HG03342 (cell line): ENCODE measurements around the gene NRF1.

Experiments used
- ATAC-seq: cut with Tn5 transposase; IDR thresholded peaks from one replicate; pipeline ENCODE4 v1.9.1; 2021; ENCODE audit warnings: mild to moderate bottlenecking, moderate library complexity; ENCODE audit not compliant: unreplicated experiment

Gene NRF1

GRCh38 chr7:129799350-129799955 lies 187.9 kb downstream of the NRF1 start:
- ATAC-seq = no peak

GRCh38 chr7:129800901-129801300 lies 189.4 kb downstream of the NRF1 start:
- no peak for ATAC-seq

- no peak for ATAC-seq
Measured at GRCh38 chr7:129801882-129802281, 190.4 kb downstream of the NRF1 start.

- no peak for ATAC-seq
Measured at GRCh38 chr7:129803546-129804081, 192.1 kb downstream of the NRF1 start.

- ATAC-seq = no peak
Measured at GRCh38 chr7:129804111-129804889, 192.8 kb downstream of the NRF1 start.

GRCh38 chr7:129804890-129805719 lies 193.6 kb downstream of the NRF1 start:
- ATAC-seq = no peak
